Vagina (tissue), 2 donors: ENCODE data around the gene RIMS3.

Experiments used
- CTCF ChIP-seq, 3 experiments: fragments of 450-650 bp in 2 of 3; fragments of 200-600 bp in 1 of 3; sonication (generic) in 1 of 3; IDR thresholded peaks; one replicate each; pipeline ENCODE4 v1.5.1; 2017 to 2019; ENCODE audit warnings: antibody characterized with exemption in 3 of 3, mild to moderate bottlenecking in 2 of 3, moderate library complexity in 2 of 3
- POLR2A ChIP-seq, 2 donors: fragments of 450-650 bp; IDR thresholded peaks; one replicate each; pipeline ENCODE4 v1.6.1; 2017; ENCODE audit warnings: antibody characterized with exemption in 2 of 2, mild to moderate bottlenecking in 2 of 2, moderate library complexity in 2 of 2
- POLR2AphosphoS5 ChIP-seq, 2 donors: sonication (generic); formaldehyde crosslinking; IDR thresholded peaks; one replicate each; pipeline ENCODE4 v1.9.0; 2017; ENCODE audit warnings: antibody characterized with exemption in 2 of 2, mild to moderate bottlenecking in 2 of 2, low read depth in 1 of 2; ENCODE audit not compliant: insufficient read depth in 1 of 2

- no peak for TF ChIP-seq CTCF (IDR thresholded peaks at IDR 0.05)
- TF ChIP-seq POLR2A (IDR thresholded peaks at IDR 0.05) = no peak
- no peak for TF ChIP-seq POLR2AphosphoS5 (IDR thresholded peaks at IDR 0.05; ENCODE audit: insufficient read depth in 1 of 2, low read depth in 1 of 2)
Observed at GRCh38 chr1:40575336-40575735, 90.1 kb downstream of the RIMS3 start.
